ENCODE data around the gene FNIP2.
A peak's percentile ranks its signal among the peaks of the same experiment; 100 is the strongest.
"Not testable (repeated sequence)": the region's sequence is repeated elsewhere in the genome, so short reads cannot be mapped to it uniquely, and the experiment has no call there.

Gene FNIP2
- 28.7 reads per million, percentile 55 among the genes with 10 or more reads in this experiment for total RNA-seq

DNA sequence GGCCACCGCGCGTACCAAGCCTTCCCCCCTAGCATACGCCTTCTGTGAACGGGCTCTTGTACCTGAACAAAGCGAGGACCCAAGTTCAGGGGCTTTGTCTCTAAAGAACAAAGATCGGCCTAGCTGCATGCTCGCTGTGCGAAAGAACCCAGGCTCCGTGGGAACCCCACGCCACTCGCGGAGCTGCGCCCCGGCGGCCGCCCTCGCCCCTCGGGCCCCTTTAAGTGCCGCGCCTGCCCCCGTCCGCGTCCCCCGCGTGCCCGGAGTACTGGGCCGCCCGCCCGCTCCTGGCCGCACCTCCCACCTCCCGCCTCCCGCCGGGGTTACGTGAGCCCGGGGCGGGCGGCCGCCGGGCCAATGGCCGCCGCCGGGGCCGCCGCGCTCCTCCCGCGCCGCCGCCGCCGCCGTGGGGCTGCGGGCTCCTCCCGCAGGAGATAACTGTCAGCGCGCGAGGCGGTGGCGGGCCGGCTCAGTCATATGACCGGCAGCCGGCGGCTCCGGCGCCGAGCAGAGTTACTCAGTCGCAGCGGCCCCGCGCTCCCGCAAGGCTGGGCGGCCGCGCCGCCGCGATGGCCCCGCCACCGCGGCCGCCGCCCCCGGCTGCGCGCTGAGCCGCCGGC is at the start of gene FNIP2:
Gene FNIP2, plus strand, starts transcription at position 472 of the 620 bp plus-strand sequence. CDS start 187 bp downstream, outside the sequence.
- peak; percentile 65 for DNase-seq

DNA sequence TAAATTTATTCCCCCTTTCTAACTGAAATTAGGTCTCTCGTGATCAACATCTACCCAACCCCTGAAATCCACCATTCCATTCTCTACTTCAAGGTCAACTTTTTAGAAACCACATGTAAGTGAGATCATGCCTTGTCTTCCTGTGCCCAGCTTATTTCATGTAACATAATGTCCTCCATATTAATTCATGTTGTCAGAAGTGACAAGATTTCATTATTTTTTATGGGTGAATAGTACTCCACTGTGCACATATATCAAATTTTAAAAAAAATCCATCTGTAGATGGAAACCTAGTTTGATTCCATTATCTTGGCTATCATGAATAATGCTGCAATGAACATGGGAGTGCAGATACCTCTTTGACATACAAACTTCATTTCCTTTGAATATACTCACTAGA is 47.1 kb upstream of the FNIP2 start:
- no peak for DNase-seq

DNA sequence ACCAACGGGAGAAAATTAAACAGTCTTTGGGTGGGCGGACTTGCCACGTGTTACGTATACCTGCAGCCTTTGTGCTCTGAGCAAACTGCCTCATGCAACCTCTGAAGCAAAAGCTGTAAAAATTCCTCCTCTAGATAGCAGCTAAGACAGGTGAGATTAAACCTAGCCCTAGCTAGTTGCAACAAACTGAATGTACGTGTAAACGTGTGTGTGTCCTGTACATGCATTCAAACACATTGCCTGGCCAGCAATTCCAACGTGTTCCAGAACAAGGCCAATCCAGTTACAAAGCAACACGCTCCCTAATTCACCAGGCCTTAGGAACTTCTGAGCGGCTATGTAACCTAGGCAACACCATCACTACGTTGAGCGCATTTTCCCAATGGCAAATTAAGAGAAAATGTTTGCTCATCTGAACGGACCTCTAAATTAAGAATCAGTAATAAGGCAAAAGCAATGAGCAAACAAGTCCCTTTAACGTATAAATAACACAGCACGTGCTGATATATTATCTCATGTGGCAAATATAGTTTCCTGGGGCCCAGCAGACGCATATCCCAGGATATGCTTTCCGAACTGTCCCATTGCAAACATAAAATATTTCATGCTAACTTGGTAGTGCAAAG is 46.4 kb upstream of the FNIP2 start:
- DNase-seq = no peak

DNA sequence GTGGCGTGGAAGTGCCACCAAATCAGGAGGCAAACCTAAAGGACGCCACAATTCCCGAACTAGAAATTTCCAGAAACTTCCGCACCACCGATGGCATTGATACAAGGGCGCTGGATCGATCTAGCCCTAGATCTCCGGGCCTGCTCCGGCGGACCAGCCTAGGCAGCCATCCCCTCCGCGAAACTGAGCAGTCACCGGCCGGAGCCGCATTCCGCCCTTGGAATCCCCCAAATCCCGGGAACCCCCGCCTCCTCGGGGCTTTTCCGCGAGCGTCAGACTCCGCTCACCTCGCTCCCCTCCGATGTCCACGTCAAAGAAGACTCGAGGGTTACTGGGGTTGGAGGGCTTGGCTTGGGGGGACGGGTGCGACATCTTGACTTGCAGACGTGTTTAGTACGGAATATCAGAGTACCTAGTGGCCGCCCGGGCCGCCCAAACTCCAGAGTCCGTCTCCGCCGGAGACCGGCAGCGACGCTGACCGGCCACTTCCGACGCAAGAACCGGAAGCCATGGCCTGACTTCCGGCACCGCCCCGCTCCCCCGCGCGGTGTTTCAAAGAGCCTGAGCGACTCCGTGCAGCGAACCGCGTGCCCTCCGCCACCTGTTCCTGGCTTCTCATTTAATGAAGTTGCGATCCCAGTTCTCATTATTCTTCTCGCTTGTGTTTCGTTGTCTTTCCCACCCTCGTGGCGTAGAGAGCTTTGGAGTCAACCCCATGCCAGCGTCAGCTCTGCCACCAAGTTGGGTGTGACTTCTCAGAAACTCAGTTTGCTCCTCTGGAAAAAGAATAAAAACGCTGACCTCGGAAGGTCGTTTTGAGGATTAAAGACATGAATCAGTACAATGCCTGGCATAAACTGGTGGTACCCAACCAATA is 45.7 kb upstream of the FNIP2 start, which contains the start of gene PPID:
Gene PPID, minus strand, starts transcription at position 480 of the 877 bp plus-strand sequence. Its CDS starts 108 bp downstream, at position 372.
- DNase-seq = peak; percentile 69

DNA sequence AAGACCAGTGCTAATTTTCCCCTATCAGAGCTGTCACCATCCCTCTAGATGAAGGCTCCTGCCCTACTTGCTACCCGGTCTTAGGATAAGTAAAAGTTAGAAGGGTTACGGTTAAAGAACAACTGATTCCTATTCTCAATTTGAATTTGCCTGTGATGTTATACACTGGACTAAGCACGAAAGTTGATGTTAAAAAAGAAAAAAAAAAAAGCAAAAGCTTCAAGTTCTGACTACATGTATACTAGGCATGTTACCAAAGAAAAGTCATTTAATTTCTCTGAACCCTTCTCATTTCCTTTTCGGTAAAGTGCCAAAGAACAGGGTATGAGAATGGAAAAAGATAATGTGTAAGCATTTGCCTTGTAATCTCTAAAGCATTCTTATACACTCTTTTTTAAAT is 44.2 kb upstream of the FNIP2 start:
- DNase-seq = no peak

DNA sequence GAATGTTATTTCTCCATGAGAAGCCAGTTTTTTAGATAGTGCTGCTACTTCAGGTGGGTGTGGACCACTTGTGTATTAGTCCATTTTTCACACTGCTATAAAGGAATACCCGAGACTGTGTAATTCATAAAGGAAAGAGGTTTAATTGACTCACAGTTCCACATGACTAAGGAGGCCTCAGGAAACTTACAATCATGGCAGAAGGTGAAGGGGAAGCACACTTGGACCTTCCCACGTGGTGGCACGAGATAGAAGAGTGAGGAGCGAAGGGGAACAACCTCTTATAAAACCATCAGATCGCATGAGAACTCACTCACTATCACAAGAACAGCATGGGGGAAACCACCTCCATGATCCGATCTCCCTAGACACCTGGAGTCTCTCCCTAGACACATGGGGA is 42.2 kb upstream of the FNIP2 start:
- no peak for DNase-seq

DNA sequence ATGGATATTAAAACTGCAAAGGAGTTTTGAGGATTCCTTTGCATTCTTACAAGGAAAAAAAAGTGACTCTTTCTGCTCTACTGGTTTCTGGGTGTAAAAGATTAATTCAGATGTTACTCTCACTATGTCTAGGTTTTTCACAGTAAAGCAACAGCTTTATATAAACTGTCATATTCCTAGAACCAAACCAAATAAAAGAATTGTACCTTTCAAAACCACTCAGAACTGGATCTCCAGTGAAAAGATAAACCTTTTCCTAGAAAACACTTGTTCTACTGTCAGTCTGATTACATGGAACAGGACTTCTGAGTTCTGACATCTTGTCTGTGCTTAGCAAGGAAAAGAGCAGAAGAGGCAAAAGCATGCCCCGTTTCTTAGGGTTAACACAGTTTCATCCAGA is 40.6 kb upstream of the FNIP2 start:
- no peak for DNase-seq

DNA sequence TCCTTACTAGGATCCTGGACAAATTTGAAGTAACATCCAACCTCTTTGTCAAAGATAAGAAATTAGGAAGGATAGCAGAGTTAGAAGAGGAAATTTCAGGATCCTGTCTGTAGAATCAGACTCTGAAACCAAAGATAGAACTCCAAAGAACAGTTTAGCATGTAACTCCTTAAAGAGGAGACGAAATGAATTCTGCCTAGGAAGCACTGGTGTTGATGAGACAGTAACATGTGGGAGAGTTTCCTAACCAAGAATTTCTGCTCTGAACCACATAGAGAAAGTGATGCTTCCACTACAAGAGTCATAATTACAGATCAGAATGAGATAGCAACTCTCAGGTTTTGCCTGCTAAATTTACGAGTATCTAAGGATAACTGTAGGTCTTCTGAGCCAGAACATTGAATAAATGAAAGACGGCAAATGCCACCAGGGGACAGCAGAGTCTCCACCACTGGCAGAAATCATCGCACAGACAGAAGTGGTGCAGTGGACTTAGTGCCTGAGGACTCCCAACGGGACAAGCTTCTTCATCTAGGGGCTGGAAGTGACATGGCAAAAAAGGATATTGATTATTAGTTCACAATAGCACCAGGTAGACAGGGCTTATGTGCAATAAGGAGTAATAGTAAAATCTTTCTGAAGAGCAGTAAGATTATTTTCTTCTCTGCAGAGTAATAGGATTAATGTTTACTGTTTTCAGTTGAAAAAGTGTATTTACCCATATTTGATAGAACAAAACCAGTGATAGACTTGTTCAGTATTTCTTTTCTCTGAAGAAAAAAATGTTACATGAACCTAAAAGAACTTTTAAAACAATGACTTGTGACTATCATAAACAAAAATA is 38.9 kb upstream of the FNIP2 start:
- DNase-seq = peak; percentile 20

DNA sequence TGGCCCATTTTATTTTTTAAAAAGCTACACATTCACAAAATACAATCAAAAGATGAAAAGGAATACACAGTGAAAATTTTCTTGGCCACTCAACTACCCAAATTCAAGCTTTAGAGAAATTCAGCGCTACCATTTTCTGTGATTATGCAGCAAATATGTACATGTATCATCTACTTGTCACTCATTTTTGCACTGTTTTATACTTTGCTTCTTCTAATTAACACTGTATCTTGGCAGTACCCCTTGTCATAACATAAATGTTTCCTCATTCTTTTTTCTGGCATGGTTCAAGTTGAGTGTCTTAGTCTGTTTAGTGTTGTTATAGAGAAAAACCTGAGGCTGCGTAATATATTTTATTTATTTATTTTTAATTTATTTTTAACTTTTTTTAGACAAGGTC is 30.0 kb upstream of the FNIP2 start:
- DNase-seq = no peak

DNA sequence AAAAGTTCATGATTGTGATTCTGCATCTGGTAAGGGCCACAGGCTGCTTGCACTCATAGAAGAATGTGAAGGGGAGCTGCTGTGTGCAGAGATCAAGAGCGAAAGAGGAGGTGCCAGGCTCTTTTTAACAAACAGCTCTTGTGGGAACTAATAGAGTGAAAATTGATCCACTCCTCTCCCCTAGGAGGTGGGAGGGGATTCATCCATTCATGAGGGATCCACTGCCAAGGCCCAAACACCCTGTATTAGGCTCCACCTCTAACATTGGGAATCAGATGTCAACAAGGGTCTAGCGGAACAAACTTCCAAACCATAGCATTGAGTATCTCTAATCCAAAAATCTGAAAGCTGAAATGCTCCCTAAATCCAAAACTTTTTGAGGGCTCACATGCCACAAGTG is 29.2 kb upstream of the FNIP2 start:
- DNase-seq = no peak

DNA sequence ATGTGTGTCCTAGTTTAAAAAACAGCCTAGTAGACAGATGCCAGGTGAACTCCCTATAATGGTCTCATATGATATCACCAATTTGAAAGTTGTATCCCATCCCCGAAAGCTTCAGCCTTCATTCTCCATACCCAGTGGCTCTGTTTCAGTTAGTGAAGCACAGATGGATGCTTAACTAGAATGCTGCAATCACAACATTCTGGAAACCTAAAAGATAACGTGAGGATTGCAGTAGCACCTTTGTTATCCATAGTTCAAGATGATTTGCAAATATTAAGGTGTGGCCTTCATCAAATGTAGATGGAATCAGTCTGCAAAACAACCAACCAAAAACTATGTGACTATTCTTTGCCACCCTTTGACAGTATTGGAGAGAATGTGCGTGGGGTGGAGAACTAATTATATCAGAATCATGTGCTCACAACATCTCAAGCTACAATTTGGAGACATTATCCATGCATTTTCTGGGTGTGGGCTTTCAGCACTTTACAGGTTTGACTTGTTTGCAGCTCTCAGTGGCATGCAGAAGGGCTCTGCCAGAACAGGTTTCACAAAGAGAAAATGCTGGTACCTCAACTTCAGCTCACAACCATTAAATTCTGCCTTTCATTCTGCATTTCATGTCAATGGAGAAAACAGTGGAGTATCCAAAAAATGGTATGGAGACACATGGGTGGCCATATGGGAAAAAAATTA is 27.4 kb upstream of the FNIP2 start:
- no peak for DNase-seq

DNA sequence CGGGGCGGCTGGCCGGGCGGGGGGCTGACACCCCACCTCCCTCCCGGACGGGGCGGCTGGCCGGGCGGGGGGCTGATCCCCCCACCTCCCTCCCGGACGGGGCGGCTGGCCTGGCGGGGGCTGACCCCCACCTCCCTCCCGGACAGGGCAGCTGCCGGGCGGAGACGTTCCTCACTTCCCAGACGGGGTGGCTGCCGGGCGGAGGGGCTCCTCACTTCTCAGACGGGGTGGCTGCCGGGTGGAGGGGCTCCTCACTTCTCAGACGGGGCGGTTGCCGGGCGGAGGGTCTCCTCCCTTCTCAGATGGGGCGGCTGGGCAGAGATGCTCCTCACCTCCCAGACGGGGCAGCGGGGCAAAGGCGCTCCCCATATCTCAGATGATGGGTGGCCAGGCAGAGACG is 22.3 kb upstream of the FNIP2 start:
- not testable (repeated sequence) for DNase-seq

DNA sequence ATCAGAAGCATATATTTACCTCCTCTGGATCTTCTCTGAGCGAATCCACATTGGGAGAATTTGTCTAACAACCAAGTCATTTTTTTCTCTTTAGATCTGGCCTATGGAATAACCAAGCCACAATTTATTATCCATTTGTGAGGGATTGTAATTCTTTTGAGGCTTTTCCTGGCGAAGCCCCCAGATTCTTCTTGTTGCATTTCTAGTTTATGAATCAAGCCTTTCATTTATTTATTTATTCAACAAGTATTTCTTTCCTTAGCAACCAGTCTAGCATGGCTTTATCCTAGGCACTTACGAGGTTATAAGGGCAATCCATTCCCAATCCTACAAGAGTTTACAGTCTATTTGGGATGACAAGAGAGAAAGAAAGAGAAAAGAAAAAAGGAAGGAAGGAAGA is 18.4 kb upstream of the FNIP2 start:
- no peak for DNase-seq

DNA sequence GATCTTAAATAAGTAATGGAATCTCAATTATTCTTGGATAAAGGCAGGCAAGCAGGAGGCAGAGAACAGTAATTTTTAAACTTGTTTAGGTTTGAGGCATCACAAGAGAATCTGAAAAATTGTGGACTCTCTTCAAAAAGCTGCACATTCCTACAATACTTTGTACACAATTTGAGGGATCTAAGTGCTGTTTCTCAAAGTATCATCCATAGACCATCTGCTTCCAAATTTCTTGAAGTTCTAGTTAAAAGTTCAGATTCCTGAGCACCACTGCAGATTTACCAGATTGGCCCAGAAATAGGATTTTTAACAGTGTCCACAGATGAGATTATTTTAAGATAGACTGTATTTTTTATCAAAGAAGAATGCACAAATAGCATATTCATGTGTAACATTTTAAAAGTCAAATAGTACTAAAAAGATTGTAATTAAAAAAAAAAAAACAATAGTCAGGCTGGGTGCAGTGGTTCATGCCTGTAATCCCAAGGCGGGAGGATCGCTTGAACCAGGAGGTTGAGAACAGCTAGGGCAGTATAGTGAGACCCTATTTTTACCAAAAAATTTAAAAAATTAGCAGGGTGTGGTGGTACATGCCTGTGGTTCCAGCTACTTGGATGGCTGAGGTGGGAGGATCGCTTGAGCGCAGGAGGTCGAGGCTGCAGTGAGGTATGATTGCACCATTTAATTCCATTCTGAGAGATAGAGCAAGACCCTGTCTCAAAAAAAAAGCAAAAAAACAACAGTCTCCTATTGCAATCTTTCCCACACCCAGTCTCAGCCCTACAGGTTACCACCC is 14.2 kb upstream of the FNIP2 start:
- no peak for DNase-seq

DNA sequence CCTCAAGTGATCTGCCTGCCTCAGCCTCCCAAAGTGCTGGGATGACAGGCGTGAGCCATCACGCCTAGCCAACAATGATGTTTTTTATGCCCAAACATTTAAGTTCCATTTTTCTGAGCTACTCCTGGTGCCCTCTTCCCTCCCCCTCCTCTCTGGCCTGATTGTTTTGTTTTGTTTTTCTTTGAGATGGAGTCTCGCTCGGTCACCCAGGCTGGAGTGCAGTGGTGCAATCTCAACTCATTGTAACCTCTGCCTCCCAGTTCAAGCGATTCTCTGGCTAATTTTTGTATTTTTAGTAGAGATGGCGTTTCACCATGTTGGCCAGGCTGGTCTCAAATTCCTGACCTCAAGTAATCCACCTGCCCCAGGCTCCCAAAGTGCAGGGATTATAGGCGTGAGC is 13.0 kb upstream of the FNIP2 start:
- not testable (repeated sequence) for DNase-seq

DNA sequence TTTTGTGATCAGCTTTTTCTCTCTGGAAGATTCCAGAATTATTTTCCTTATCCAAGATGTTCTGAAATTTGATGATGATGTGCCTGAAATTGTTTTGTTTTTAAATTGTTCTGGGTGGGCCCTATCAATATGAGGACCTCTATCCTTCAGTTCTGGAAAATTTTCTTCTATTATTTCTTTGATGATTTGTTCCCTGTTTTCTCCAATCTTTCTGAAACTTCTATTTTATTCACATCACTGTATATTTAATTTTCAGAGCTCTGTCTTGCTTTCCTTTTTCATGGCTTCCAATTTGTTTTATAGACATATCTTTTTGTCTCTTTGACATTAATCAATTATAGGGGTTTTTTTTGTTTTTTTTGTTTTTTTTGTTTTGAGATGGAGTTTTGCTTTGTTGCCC is 12.2 kb upstream of the FNIP2 start:
- no peak for DNase-seq

DNA sequence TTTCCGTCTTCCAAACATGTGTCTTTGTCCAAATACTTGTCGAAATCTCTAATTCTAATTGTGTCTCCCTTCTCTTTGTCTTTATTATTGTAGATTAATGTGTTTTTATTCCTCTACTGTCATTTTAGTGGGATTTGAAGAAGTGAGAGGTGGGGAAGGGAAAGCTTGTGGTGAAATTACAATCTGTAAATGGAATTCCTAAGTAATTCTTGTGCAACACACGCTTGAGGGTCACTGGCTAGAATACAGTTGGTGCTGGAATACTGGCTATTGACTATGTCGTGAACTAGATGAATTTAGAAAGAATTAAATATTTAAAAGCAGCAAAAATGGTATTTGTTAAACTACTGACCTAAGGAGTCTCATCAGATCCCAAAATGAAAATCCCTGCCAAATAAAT is 10.7 kb upstream of the FNIP2 start:
- DNase-seq = no peak

DNA sequence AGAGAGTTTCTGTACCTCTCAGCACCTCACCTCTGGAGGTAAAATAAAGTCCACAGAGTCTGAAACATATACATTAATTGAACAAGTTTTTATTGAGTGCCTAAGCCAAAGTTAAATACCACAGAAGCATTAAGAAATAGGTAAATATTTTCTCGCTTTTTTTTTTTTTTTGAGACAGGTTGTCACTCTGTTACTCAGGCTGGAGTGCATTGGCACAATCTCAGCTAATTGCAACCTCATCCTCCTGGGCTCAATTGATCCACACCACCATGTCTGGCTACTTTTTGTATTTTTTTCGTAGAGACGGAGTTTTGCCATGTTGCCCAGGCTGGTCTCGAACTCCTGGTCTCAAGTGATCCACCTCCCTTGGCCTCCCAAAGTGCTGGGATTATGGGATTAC is 10.1 kb upstream of the FNIP2 start:
- DNase-seq = no peak

DNA sequence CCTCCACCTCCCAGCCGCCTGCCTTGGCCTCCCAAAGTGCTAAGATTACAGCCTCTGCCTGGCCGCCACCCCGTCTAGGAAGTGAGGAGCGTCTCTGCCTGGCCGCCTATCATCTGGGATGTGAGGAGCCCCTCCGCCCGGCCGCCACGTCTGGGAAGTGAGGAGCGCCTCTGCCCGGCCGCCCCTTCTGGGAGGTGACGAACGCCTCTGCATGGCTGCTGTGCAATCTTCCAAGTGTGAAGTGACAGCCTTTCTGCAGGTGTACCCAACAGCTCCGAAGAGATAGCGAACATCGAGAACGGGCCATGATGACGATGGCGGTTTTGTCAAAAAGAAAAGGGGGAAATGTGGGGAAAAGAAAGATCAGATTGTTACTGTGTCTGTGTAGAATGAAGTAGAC is 9.3 kb upstream of the FNIP2 start:
- not testable (repeated sequence) for DNase-seq

DNA sequence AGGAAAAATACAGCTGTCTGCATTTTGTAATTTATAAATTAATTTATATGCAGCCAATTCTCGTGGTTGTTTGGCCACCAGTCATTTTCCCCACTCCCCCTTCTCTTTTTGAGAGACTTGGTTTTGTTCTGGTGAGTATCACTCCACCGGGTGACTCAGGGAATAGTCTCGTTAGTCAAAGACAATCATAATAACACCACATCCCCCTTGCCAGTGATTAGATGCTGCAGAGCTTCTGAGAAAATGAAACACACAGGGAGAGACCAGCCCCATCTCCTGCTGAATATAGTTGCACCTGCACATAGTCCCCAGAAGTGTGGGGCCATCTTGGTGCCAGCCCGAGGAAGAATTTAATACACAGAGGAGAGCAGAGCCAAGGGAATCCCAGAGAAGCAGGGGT is 8.0 kb upstream of the FNIP2 start:
- no peak for DNase-seq

DNA sequence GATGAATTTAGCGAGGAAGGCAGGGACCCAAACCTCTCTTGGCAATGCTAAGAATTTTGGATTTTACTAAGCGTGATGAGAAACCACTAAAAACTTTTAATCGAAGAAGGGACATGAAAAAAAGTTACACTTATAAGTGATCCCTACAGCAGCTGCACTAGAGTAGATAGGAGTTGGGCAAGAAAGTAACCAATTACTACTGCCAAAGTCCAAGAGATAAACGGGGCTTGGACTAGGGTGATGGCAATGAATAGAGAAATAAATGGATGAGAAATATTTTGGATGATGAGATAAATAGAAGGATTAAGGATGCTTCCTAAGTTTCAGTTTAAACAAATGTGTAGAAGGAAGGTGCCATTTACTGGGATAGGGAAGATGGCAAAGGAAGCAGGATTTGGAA is 6.3 kb upstream of the FNIP2 start:
- DNase-seq = no peak

All from effector CD4-positive, alpha-beta T cell (primary cell).